Nephron progenitor cell (in vitro differentiated cells): ENCODE results near the gene CENPC.
A peak's percentile ranks its signal among the peaks of the same experiment; 100 is the strongest.
"Not testable (repeated sequence)": the region's sequence is repeated elsewhere in the genome, so short reads cannot be mapped to it uniquely, and the experiment has no call there.

Experiments used
- DNase-seq: peaks from one replicate; pipeline ENCODE4 v3.0.0; 2021
- H3K27ac Mint-ChIP-seq: 2 replicates; pipeline ENCODE4 v1.8.0; 2021; ENCODE audit warnings: mild to moderate bottlenecking, moderate library complexity, mixed read lengths
- H3K27me3 Mint-ChIP-seq: 2 replicates; pipeline ENCODE4 v1.8.0; 2021; ENCODE audit warnings: mild to moderate bottlenecking, low read depth, mixed read lengths; ENCODE audit not compliant: poor library complexity
- H3K36me3 Mint-ChIP-seq: 2 replicates; pipeline ENCODE4 v1.8.0; 2021; ENCODE audit warnings: low read depth, mixed read lengths
- H3K4me1 Mint-ChIP-seq: 2 replicates; pipeline ENCODE4 v1.8.0; 2021; ENCODE audit warnings: mixed read lengths
- H3K4me3 Mint-ChIP-seq: 2 replicates; pipeline ENCODE4 v1.8.0; 2021; ENCODE audit warnings: mild to moderate bottlenecking, moderate library complexity, mixed read lengths
- H3K9me3 Mint-ChIP-seq: 2 replicates; pipeline ENCODE4 v1.8.0; 2021; ENCODE audit warnings: mild to moderate bottlenecking, moderate library complexity, mixed read lengths
- CTCF ChIP-seq: fragments of 200-600 bp; sonication (generic); IDR thresholded peaks from 2 replicates; pipeline ENCODE4 v1.5.0; 2021; ENCODE audit warnings: antibody characterized with exemption

The CENPC gene

GRCh38 chr4:67556436-67556835 lies 11.1 kb upstream of the CENPC start:
- Mint-ChIP-seq H3K27me3 (peaks cover 5% of the 10 kb centered on the region), H3K4me3 (no peak overlapping the region), H3K4me1 (no peaks in the 10 kb centered on the region), H3K36me3 (no peaks in the 10 kb centered on the region), H3K9me3 (no peaks in the 10 kb centered on the region), H3K27ac (no peak overlapping the region)
- TF ChIP-seq CTCF, result no peak
- no peak for DNase-seq

GRCh38 chr4:67555447-67555846 lies 10.1 kb upstream of the CENPC start:
- no peak for DNase-seq
- Mint-ChIP-seq H3K4me1 (no peaks in the 10 kb centered on the region), H3K9me3 (no peaks in the 10 kb centered on the region), H3K27me3 (peaks cover 5% of the 10 kb centered on the region), H3K36me3 (no peaks in the 10 kb centered on the region), H3K27ac (no peak overlapping the region), H3K4me3 (no peak overlapping the region)
- TF ChIP-seq CTCF, result no peak

GRCh38 chr4:67554096-67554495 lies 8.8 kb upstream of the CENPC start:
- no peak overlapping the region for H3K27ac Mint-ChIP-seq
- H3K4me3 Mint-ChIP-seq, result no peak overlapping the region
- DNase-seq, result no peak
- H3K36me3 Mint-ChIP-seq, result no peaks in the 10 kb centered on the region
- no peaks in the 10 kb centered on the region for H3K4me1 Mint-ChIP-seq
- no peak for TF ChIP-seq CTCF
- peaks cover 5% of the 10 kb centered on the region for H3K27me3 Mint-ChIP-seq
- no peaks in the 10 kb centered on the region for H3K9me3 Mint-ChIP-seq

- peak overlapping the region; percentile 49 for H3K27ac Mint-ChIP-seq
- not testable (repeated sequence) for DNase-seq, H3K4me1 Mint-ChIP-seq, H3K27me3 Mint-ChIP-seq, H3K9me3 Mint-ChIP-seq, H3K4me3 Mint-ChIP-seq, H3K36me3 Mint-ChIP-seq
Observed at GRCh38 chr4:67552146-67552792, 7.0 kb upstream of the CENPC start.

- Mint-ChIP-seq H3K27me3 (peaks cover 5% of the 10 kb centered on the region), H3K4me3 (no peak overlapping the region), H3K27ac (no peak overlapping the region), H3K4me1 (peaks cover 8% of the 10 kb centered on the region), H3K9me3 (no peaks in the 10 kb centered on the region), H3K36me3 (no peaks in the 10 kb centered on the region)
- no peak for DNase-seq
- no peak for TF ChIP-seq CTCF
Observed at GRCh38 chr4:67550857-67551256, 5.6 kb upstream of the CENPC start.

- Mint-ChIP-seq H3K9me3 (no peaks in the 10 kb centered on the region), H3K36me3 (no peaks in the 10 kb centered on the region), H3K4me1 (peaks cover 8% of the 10 kb centered on the region), H3K4me3 (no peak overlapping the region), H3K27ac (no peak overlapping the region), H3K27me3 (peaks cover 3% of the 10 kb centered on the region)
- DNase-seq, result no peak
- TF ChIP-seq CTCF, result no peak
Observed at GRCh38 chr4:67550451-67550850, 5.1 kb upstream of the CENPC start.
